SK-N-SH treated with all-trans-retinoic acid at 6 μM for 48 hours (cell line): ENCODE results near the gene HABP4.
A peak's percentile ranks its signal among the peaks of the same experiment; 100 is the strongest.

Source experiments
- ATAC-seq: fragments of 200-7000 bp; cut with Tn5 transposase; 3 replicates; pipeline ENCODE4 v1.9.1; 2020; ENCODE audit warnings: mild to moderate bottlenecking, moderate library complexity
- ARNTL ChIP-seq: fragments of 450-650 bp; formaldehyde crosslinking; IDR thresholded peaks from 2 replicates; pipeline ENCODE4 v1.5.0; 2020; ENCODE audit warnings: low read depth, mild to moderate bottlenecking, moderate library complexity, borderline replicate concordance
- BACH2 ChIP-seq: fragments of 250-450 bp; sonication (Bioruptor Pico); IDR thresholded peaks from 2 replicates; pipeline ENCODE4 v1.9.0; 2021; ENCODE audit warnings: mild to moderate bottlenecking, borderline replicate concordance
- CSDC2 ChIP-seq: fragments of 250-450 bp; sonication (Bioruptor Pico); IDR thresholded peaks from 2 replicates; pipeline ENCODE4 v1.5.0; 2020; ENCODE audit warnings: mild to moderate bottlenecking, moderate library complexity
- ESRRG ChIP-seq: fragments of 250-450 bp; sonication (Bioruptor Pico); IDR thresholded peaks from 2 replicates; pipeline ENCODE4 v1.6.1; 2021; ENCODE audit warnings: mild to moderate bottlenecking
- GLIS3 ChIP-seq: fragments of 250-450 bp; sonication (Bioruptor Pico); IDR thresholded peaks from 2 replicates; pipeline ENCODE4 v1.5.0; 2020; ENCODE audit warnings: mild to moderate bottlenecking, moderate library complexity
- ISL1 ChIP-seq: fragments of 250-450 bp; sonication (Bioruptor Pico); IDR thresholded peaks from 2 replicates; pipeline ENCODE4 v2.1.2; 2022; ENCODE audit warnings: mild to moderate bottlenecking, moderate library complexity
- OSR1 ChIP-seq: fragments of 250-450 bp; sonication (Bioruptor Pico); IDR thresholded peaks from 2 replicates; pipeline ENCODE4 v1.8.0; 2022; ENCODE audit warnings: moderate library complexity, mild to moderate bottlenecking, inconsistent platforms
- PATZ1 ChIP-seq: fragments of 250-450 bp; sonication (Bioruptor Pico); IDR thresholded peaks from 2 replicates; pipeline ENCODE4 v1.8.0; 2020; ENCODE audit warnings: mild to moderate bottlenecking, moderate library complexity, borderline replicate concordance
- POU6F1 ChIP-seq: fragments of 250-450 bp; sonication (Bioruptor Pico); IDR thresholded peaks from 2 replicates; pipeline ENCODE4 v1.8.0; 2021; ENCODE audit warnings: low read depth, mild to moderate bottlenecking, moderate library complexity, borderline replicate concordance
- PPARA ChIP-seq: fragments of 250-450 bp; sonication (Bioruptor Pico); IDR thresholded peaks from 2 replicates; pipeline ENCODE4 v1.5.0; 2020; ENCODE audit warnings: mild to moderate bottlenecking, borderline replicate concordance
- SNAI2 ChIP-seq: fragments of 250-450 bp; sonication (Bioruptor Pico); IDR thresholded peaks from 2 replicates; pipeline ENCODE4 v1.5.0; 2020; ENCODE audit warnings: mild to moderate bottlenecking, moderate library complexity
- TCF4 ChIP-seq: fragments of 250-450 bp; sonication (Bioruptor Pico); IDR thresholded peaks from 2 replicates; pipeline ENCODE4 v1.8.0; 2021; ENCODE audit warnings: mild to moderate bottlenecking, moderate library complexity, borderline replicate concordance
- TOX ChIP-seq: fragments of 250-450 bp; sonication (Bioruptor Pico); IDR thresholded peaks from 2 replicates; pipeline ENCODE4 v1.8.0; 2021; ENCODE audit warnings: mild to moderate bottlenecking, moderate library complexity, borderline replicate concordance
- TSHZ2 ChIP-seq: fragments of 250-450 bp; sonication (Bioruptor Pico); IDR thresholded peaks from 2 replicates; pipeline ENCODE4 v1.5.0; 2020; ENCODE audit warnings: mild to moderate bottlenecking, moderate library complexity
- ZC3H10 ChIP-seq: fragments of 250-450 bp; sonication (Bioruptor Pico); IDR thresholded peaks from 2 replicates; pipeline ENCODE4 v1.5.1; 2021; ENCODE audit warnings: mild to moderate bottlenecking, moderate library complexity
- ZFP3 ChIP-seq: fragments of 250-450 bp; sonication (Bioruptor Pico); IDR thresholded peaks from 2 replicates; pipeline ENCODE4 v1.5.0; 2020; ENCODE audit warnings: mild to moderate bottlenecking, moderate library complexity
- ZFP30 ChIP-seq: fragments of 450-650 bp; formaldehyde crosslinking; IDR thresholded peaks from 2 replicates; pipeline ENCODE4 v1.5.0; 2022; ENCODE audit warnings: mild to moderate bottlenecking, moderate library complexity
- ZNF565 ChIP-seq: fragments of 450-650 bp; formaldehyde crosslinking; conservative IDR thresholded peaks from 2 replicates; pipeline ENCODE4 v1.5.0; 2020; ENCODE audit warnings: low read depth, mild to moderate bottlenecking, moderate library complexity
- ZNF70 ChIP-seq: fragments of 450-650 bp; formaldehyde crosslinking; IDR thresholded peaks from 2 replicates; pipeline ENCODE4 v1.5.0; 2020; ENCODE audit warnings: mild to moderate bottlenecking, moderate library complexity
- ZNF8 ChIP-seq: fragments of 450-650 bp; formaldehyde crosslinking; IDR thresholded peaks from 2 replicates; pipeline ENCODE4 v1.5.0; 2020; ENCODE audit warnings: mild to moderate bottlenecking, moderate library complexity

Gene HABP4

GRCh38 chr9:96486386-96487028 lies 36.5 kb downstream of the HABP4 start:
- TF ChIP-seq CSDC2 (CRISPR knock-in tag) = no peak
- no peak for TF ChIP-seq PATZ1 (CRISPR knock-in tag)
- TF ChIP-seq GLIS3 = no peak
- no peak for TF ChIP-seq ISL1 (CRISPR knock-in tag)
- TF ChIP-seq ARNTL (CRISPR knock-in tag) = no peak
- no peak for TF ChIP-seq TCF4
- no peak for TF ChIP-seq TOX (CRISPR knock-in tag)
- TF ChIP-seq ZNF565 (CRISPR knock-in tag) = no peak
- no peak for TF ChIP-seq OSR1
- TF ChIP-seq ZNF8 (CRISPR knock-in tag) = no peak

GRCh38 chr9:96487029-96487396 lies 37.0 kb downstream of the HABP4 start:
- no peak for TF ChIP-seq ZNF70
- TF ChIP-seq PATZ1 (CRISPR knock-in tag) = no peak
- no peak for TF ChIP-seq ARNTL (CRISPR knock-in tag)
- no peak for TF ChIP-seq ZFP30 (CRISPR knock-in tag)
- no peak for TF ChIP-seq SNAI2 (CRISPR knock-in tag)
- no peak for TF ChIP-seq OSR1
- no peak for TF ChIP-seq POU6F1 (CRISPR knock-in tag)
- no peak for TF ChIP-seq TOX (CRISPR knock-in tag)
- TF ChIP-seq TCF4 = no peak
- TF ChIP-seq PPARA (CRISPR knock-in tag) = no peak
- TF ChIP-seq ZNF565 (CRISPR knock-in tag) = no peak
- TF ChIP-seq ZC3H10 (CRISPR knock-in tag) = no peak
- TF ChIP-seq TSHZ2 (CRISPR knock-in tag) = no peak
- TF ChIP-seq BACH2 = no peak
- TF ChIP-seq ISL1 (CRISPR knock-in tag) = no peak
- no peak for TF ChIP-seq ESRRG (CRISPR knock-in tag)
- ATAC-seq = no peak

More at GRCh38 chr9:96486386-96487028, 36.5 kb downstream of the HABP4 start:
- ATAC-seq = peak; percentile 95

- no peak for ATAC-seq
- no peak for TF ChIP-seq BACH2
- no peak for TF ChIP-seq OSR1
- no peak for TF ChIP-seq TSHZ2 (CRISPR knock-in tag)
- TF ChIP-seq ZFP3 (CRISPR knock-in tag) = no peak
- TF ChIP-seq ZC3H10 (CRISPR knock-in tag) = no peak
- TF ChIP-seq ISL1 (CRISPR knock-in tag) = no peak
These were observed 38.0 kb downstream of the HABP4 start for GRCh38 chr9:96487949-96488348.
